GM10847 (cell line): ENCODE measurements around the gene ABCB9.

Source experiments
- POLR2A ChIP-seq: IDR thresholded peaks from 2 replicates; pipeline ENCODE4 v1.6.1; 2011; ENCODE audit not compliant: insufficient read length; ENCODE audit errors: extremely low read depth

The ABCB9 gene

DNA sequence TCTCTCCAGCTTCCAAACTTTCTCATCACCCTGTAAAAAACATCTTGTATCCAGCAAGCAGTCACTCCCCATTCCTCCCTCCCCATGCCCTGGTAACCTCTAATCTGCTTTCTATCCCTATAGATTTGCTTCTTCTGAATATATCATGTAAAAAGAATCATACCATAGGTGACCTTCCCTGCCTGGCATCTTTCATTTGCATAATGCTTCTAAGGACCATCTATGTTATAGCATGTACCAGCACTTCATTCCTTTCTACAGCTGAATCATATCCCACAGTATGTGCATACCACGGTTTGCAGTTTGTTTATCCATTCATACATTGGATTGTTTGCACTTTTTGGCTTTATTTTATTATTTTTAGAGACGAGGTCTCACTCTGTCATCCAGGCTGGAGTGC lies 47.4 kb downstream of the ABCB9 start:
- no peak for TF ChIP-seq POLR2A

DNA sequence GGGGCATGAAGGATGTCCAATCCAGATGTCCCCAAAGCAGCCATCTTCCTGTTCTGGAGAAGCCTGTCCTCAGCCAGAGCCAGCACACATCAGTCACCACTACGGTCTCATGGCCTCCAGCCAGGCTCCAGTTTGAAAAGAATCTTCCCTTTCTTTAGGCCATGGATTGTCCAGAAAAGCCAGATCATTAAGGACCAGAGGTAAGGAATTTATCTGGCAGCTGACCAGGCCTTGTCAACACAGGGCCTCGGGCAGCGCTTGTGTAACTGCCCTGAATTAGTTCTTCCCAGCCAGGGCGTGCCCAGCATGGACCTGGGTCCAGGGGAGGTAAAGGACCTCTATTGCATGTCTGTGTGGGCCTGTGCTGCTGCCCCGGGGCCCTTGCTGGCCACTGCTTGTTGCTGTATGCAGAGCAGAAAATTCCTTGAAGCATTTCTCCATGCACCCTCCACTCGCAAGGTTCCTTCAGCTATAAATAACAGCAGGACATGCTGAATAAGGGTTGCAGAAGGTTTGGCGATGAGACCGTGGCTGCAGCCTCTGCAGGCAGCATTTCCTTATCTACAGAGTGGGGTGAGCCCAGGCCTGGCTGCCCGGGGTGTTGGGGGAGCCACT lies 48.6 kb downstream of the ABCB9 start:
- TF ChIP-seq POLR2A = no peak

DNA sequence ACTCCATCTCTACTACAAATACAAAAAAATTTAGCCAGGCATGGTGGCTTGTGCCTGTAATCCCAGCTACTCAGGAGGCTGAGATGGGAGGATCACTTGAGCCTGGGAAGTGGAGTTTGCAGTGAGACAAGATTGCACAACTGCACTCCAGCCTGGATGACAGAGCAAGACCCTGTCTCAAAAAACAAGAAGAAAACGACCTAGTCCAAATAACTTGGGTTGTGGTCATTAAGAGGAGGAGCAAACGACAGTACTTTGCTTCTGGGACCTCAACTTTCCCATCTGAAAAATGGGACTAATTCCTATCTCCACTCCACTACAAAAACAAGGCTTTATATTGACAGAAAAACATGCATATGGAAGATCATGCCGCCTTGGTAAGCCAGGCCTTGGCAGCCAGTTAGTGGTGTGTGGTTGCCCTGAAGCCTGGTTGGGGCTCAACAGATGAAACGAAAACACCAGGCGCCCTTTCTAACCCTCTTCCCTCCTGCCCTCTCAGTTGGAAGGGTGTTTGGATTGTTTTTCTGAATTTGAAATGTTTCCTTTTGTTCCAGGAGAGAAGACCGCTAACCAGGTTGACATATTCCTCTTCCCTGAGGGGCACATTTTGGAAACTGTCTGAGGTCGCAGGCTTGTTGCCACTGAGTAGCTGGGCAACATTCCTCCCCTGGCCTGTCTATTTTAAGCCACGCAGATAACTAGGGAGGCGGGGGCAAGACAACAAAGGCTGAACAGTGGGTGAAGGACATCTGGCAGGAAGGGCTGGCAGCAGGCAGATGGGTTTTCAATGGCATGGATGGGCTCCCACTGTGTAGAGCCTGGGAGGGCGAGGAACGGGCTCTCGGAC lies 56.6 kb downstream of the ABCB9 start:
- no peak for TF ChIP-seq POLR2A

DNA sequence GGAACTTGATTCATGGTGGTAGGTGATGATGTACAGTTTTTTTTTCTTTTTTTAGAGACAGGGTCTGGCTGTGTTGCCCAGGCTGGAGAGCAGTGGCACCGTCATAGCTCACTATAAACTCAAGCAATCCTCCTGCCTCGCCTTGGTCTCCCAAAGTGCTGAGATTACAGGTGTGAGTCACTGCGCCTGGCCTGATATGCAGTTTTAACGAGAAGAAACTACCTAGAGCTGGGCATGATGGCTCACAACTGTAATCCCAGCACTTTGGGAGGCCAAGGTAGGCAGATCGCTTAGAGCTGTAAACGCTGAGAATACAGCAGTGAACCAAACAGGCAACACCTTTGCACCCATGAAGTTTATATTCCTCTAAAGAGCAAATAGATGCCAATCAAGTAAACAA lies 57.3 kb downstream of the ABCB9 start:
- TF ChIP-seq POLR2A = no peak

DNA sequence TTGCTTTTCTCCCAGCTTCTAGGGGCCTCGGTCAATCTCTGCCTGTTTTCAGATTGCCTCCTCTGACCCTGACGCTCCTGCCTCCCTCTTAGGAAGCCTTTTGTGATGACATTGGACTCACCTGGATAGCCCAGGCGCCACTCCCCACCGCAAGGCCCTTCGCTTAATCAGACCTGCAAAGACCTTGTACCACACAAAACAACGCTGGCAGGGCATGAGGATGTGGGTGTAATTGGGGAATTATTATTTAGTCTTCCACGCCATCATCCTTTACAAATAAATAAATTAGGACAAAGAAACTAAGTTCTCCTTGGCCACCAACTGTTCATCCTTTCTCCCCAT lies 62.6 kb downstream of the ABCB9 start:
- no peak for TF ChIP-seq POLR2A

DNA sequence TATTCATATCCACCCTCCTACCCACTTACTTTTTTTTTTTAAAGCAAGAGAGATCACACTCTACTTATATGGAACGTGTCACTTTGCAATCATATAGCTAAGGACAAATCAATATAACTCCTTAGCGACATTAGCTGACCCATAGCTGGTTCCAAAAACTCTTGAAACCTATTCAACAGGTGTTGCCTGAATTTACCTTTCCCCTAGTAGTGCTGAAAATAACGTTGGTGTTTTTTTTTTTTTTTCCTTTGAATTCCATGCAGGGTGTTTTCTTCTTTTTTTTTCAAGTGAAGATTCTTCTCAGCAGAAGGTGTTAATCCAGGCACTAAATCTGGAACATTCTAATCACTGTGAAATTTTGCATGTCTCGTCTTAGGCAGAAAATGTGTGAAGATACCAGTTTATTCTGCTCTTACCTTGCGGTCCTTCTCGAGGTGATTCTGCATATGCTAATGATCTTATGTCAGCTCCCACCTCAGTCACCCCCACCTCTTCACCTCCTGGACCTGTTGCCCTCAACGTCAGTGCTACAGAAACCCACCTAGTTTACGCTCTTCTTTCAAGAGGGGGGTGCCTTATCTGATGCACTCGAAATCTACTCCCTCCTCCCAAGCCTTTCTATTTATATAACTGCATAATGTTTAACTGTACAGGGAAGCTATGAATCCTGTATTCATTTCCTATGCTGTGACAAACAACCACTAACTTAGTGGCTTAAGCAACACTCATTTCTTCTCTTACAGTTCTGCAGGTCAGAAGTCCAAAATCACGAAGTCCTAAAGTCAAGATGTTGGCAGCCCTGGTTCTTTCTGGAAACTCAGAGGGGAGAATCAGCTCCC lies 63.2 kb downstream of the ABCB9 start:
- TF ChIP-seq POLR2A = no peak

DNA sequence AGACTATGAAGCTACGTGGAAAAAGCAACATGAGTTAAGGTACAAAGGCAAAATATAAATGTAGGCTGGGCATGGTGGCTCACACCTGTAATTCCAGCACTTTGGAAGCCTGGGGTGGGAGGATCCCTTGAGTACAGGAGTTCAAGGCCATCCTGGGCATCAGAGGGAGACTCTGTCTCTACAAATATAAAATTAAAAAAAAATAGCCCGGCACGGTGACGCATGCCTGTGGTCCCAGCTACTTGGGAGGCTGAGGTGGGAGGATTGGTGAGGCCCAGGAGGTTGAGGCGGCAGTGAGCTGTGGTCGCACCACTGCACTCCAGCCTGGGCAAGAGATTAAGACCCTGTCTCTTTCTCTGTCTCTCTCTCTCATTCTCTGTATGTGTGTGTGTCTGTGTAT lies 66.4 kb downstream of the ABCB9 start:
- no peak for TF ChIP-seq POLR2A

DNA sequence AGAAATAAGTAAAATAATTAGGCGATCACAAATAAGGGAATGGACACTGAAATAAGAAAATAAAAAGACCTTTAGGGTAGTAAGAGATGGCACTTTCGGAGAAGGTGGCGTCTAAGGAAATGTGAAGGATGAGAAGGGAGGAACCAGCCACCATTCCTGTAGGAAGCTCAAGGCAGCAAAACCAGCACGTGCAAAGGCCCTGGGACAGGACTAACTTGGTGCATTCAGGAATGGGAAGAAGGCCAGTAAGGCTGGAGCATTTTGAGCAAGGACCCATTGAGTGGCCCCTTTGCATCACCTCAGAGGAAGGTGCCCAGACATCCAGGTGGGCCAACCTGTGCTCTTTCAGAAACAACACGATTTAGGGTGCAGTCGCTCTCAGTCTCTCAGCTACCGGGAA lies 69.6 kb downstream of the ABCB9 start:
- no peak for TF ChIP-seq POLR2A

DNA sequence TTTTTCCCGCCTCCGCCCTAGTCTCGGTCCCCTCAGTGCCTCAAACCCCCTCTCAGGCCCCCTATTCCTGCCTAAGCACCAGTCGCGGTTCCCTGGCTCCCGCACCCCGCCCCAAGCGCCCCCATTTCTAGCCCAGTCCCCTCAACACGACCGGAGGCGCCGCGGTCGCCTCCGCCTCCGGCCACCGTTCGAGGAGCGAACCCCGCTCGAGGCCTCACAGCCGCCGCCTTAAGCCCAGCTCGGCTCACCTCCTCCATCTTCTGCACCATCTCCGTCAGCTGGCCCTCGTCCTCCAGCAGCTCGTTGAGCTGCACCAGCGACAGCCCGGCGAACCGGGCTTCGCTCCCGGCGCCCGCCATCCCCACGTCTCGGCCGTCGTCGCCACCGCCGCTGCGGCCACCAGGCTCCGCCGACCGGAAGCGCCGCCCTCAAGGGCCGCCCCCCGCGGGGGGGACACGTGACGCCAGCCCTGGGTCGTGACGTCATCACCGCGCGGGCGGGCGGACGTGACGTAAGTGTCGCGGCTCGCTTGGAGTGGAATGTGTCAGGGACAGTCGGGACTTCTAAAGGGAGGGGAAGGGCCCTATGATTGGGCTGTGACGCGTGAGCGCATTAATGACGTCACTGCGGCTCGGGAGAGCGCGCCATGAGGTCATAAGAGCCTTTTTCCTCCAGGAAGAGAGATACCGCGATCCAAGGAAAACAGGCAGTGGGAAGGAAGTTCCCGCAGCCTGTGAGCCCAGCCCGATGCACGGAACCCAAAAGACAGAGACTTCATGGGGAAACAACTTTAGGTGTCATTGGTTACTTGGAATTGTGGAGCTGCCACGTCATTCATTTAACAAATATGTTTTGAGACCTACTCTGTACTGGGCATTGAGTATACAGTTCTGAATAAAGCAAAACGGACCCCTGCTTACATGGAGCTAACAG lies 70.3 kb downstream of the ABCB9 start, which contains the start of gene VPS37B:
VPS37B (minus strand) TSS at position 421 of the 933 bp plus-strand sequence; CDS start at position 359, 62 bp downstream.
- peak; percentile 59 for TF ChIP-seq POLR2A

DNA sequence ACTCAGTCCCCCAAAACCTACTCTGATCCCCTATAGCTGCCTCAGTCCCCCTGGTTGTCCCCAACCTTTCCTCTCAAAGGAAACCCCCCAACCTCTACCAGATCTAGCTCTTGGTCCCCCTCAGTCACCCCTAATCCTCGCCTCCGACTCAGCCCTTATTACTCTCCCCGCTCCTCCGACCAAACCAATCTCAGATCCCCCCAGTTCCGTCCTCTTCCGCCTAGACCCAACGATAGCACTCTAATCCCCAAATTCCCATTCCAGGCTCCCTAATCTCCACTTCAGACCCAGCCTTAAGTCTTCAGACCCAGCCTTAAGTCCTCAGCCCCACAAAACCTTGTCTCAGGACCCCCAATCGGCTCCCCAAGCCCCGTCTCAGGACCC lies 71.0 kb downstream of the ABCB9 start:
- TF ChIP-seq POLR2A = no peak

DNA sequence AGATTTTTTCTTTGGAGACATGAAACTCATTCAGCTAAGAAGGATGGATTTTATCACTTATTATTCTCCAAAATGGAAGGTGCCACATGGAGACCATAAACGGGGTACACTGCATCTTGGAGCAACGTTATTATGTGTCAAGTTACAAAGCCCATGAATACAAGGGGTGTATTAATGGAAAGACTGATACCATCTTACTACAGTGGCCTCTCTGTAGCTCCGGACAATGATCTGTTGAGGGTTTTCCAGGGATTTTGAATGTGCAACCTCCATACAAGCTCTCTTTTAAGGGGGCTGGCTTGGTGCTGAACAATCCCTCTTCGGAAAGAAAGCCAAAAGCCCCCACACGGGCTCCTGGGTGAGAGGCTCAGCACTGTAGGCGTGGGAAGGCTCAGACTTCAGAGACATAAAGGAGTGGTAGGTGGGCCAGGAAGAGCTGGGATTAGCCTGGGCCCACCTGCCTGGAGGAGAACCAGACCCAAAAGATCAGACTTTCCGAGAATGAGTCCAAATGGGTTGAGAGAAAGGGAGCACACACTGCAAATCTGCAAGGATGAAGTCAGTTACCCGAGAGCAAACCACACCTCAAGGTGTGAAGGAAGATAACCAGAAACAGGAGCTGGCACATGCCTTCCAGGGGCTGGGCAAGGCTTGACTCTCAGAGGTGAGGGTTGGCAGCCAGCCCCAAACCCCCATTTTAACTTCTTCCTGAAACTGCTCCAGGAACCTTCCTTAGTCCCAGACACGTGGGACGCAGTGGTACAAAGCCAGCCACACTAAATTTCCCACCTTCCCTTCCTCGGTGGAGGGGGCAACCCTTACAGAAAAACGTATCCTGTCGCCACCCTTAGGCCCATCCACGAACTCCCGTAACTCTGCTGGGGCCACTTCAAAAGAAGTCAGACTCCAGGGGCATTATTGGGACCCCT lies 71.8 kb downstream of the ABCB9 start:
- TF ChIP-seq POLR2A = no peak

DNA sequence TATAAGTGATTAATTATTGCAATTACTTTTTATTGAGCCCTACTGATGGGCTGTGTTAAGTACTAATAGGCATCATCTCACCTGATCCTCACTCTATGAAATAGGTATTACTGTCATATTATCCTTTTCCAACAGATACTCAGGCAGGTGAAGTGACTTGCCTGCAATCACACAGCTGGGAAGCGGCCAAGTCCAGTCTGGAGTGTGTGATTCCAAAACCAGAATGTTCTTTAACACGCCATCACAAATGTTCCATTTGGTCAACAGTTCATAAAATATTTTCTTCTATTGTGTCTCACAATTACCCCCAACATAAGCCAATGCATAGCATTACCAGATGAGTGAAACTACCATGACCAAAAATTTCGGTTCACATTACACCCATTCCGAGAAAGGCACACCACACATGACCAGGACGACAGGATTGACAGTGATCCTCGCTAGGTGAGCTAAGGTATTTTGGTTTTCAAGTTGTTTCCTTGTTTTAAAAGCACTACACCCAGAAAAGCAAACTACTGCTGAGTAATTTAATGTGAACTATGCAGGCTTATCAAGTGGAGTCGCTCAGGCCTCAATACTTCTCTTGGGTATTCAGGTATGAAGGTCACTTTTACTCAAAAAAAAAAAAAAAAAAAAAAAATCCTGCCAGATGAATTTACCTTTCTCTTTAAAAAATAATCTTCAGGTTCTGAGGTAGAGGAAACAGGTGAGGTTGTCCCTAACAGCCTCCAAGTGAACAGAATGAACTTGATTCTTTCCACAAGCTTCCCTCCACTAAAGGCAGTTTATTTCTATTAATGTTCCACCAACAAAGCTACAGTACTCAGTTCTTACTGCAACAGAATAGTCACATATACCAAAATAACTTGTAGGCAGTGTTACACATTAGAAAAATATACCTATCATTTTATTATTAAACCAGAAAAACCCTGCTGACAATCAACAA lies 72.8 kb downstream of the ABCB9 start:
- no peak for TF ChIP-seq POLR2A
